ENCODE data around the gene TRIM8.

Gene TRIM8

DNA sequence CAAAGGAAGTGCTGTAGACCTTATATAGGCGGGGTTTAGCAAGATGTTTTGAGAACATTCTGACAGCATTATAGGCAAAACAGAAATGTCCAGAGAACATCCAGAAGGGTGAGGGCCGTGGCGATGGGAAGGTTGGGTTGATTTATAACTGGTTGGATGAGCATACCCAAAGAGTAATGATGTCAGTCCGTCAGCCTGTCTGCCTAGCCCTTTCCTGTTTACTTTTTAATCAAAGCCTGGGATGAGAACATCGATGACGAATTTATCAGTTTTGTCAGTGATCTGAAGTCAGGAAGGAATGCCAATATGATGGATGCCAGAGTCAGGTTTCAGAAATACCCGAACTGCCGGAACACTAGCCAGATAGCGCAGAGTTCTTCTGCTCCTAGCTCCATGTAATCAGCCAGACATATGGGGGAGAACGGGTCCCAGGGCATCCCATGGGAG lies 33.8 kb upstream of the TRIM8 start:
- no peak for TF ChIP-seq EP300 (IDR thresholded peaks at IDR 0.05; ENCODE audit: borderline replicate concordance)
- no peak for TF ChIP-seq TCF12 (IDR thresholded peaks at IDR 0.05; ENCODE audit: low read depth)
- no peak for TF ChIP-seq FOXM1 (IDR thresholded peaks at IDR 0.05; ENCODE audit: borderline replicate concordance, low read depth)
- TF ChIP-seq, protein P1, sequence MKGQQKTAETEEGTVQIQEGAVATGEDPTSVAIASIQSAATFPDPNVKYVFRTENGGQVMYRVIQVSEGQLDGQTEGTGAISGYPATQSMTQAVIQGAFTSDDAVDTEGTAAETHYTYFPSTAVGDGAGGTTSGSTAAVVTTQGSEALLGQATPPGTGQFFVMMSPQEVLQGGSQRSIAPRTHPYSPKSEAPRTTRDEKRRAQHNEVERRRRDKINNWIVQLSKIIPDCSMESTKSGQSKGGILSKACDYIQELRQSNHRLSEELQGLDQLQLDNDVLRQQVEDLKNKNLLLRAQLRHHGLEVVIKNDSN (IDR thresholded peaks at IDR 0.05) = no peak
- TF ChIP-seq YY1 (IDR thresholded peaks at IDR 0.05; ENCODE audit: low read depth) = no peak
- TF ChIP-seq TEAD4 (IDR thresholded peaks at IDR 0.05) = no peak
- no peak for TF ChIP-seq EGR1 (IDR thresholded peaks at IDR 0.05)

GRCh38 chr10:102611514-102612087 lies 32.7 kb upstream of the TRIM8 start:
- TF ChIP-seq NFIC (IDR thresholded peaks at IDR 0.05) (no peak), TCF12 (IDR thresholded peaks at IDR 0.05; ENCODE audit: low read depth) (no peak), YY1 (IDR thresholded peaks at IDR 0.05; ENCODE audit: low read depth) (no peak), ZBTB7A (IDR thresholded peaks at IDR 0.05; ENCODE audit: low read depth) (no peak), EGR1 (IDR thresholded peaks at IDR 0.05) (no peak), FOXM1 (IDR thresholded peaks at IDR 0.05; ENCODE audit: borderline replicate concordance, low read depth) (no peak), TAF1 (IDR thresholded peaks at IDR 0.05; ENCODE audit: low read depth) (no peak), EP300 (IDR thresholded peaks at IDR 0.05; ENCODE audit: borderline replicate concordance) (no peak), TEAD4 (IDR thresholded peaks at IDR 0.05) (no peak), RAD21 (IDR thresholded peaks at IDR 0.05; ENCODE audit: low read depth) (no peak)
- TF ChIP-seq, protein P2, sequence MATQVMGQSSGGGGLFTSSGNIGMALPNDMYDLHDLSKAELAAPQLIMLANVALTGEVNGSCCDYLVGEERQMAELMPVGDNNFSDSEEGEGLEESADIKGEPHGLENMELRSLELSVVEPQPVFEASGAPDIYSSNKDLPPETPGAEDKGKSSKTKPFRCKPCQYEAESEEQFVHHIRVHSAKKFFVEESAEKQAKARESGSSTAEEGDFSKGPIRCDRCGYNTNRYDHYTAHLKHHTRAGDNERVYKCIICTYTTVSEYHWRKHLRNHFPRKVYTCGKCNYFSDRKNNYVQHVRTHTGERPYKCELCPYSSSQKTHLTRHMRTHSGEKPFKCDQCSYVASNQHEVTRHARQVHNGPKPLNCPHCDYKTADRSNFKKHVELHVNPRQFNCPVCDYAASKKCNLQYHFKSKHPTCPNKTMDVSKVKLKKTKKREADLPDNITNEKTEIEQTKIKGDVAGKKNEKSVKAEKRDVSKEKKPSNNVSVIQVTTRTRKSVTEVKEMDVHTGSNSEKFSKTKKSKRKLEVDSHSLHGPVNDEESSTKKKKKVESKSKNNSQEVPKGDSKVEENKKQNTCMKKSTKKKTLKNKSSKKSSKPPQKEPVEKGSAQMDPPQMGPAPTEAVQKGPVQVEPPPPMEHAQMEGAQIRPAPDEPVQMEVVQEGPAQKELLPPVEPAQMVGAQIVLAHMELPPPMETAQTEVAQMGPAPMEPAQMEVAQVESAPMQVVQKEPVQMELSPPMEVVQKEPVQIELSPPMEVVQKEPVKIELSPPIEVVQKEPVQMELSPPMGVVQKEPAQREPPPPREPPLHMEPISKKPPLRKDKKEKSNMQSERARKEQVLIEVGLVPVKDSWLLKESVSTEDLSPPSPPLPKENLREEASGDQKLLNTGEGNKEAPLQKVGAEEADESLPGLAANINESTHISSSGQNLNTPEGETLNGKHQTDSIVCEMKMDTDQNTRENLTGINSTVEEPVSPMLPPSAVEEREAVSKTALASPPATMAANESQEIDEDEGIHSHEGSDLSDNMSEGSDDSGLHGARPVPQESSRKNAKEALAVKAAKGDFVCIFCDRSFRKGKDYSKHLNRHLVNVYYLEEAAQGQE (IDR thresholded peaks at IDR 0.05; ENCODE audit: low read depth) = no peak

DNA sequence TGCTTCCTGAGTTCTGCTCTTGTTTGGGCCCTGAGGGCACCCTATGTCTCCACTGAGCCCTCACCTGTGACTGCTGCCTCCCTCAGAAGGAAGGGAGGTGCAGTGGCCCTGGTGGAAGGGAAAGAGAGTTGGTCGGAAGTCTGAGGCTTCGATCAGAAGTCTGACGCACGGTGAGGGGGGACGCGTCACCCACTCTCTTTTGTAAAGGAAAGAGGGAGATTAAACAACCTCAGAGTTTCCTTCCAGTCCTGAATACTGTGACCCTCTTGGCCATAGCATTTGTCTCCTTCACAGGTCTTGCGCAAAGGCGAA lies 31.4 kb upstream of the TRIM8 start:
- TF ChIP-seq, protein P1 (IDR thresholded peaks at IDR 0.05) = no peak
- TF ChIP-seq YY1 (IDR thresholded peaks at IDR 0.05; ENCODE audit: low read depth) = no peak
- no peak for TF ChIP-seq TAF1 (IDR thresholded peaks at IDR 0.05; ENCODE audit: low read depth)
- TF ChIP-seq ZBTB7A (IDR thresholded peaks at IDR 0.05; ENCODE audit: low read depth) = no peak
- no peak for TF ChIP-seq NFIC (IDR thresholded peaks at IDR 0.05)
- TF ChIP-seq TEAD4 (IDR thresholded peaks at IDR 0.05) = no peak
- TF ChIP-seq FOXM1 (IDR thresholded peaks at IDR 0.05; ENCODE audit: borderline replicate concordance, low read depth) = no peak
- no peak for TF ChIP-seq CREB1 (IDR thresholded peaks at IDR 0.05; ENCODE audit: low read depth)
- TF ChIP-seq EP300 (IDR thresholded peaks at IDR 0.05; ENCODE audit: borderline replicate concordance) = no peak
- TF ChIP-seq RAD21 (IDR thresholded peaks at IDR 0.05; ENCODE audit: low read depth) = no peak
- TF ChIP-seq, protein P3, sequence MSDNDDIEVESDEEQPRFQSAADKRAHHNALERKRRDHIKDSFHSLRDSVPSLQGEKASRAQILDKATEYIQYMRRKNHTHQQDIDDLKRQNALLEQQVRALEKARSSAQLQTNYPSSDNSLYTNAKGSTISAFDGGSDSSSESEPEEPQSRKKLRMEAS (IDR thresholded peaks at IDR 0.05) = no peak
- TF ChIP-seq, protein P2 (IDR thresholded peaks at IDR 0.05; ENCODE audit: low read depth) = no peak
- TF ChIP-seq EGR1 (IDR thresholded peaks at IDR 0.05) = no peak
- TF ChIP-seq TCF12 (IDR thresholded peaks at IDR 0.05; ENCODE audit: low read depth) = no peak
- no peak for TF ChIP-seq CEBPB (IDR thresholded peaks at IDR 0.05)

GRCh38 chr10:102613286-102613685 lies 31.0 kb upstream of the TRIM8 start:
- no peak for TF ChIP-seq ZBTB7A (IDR thresholded peaks at IDR 0.05; ENCODE audit: low read depth)
- no peak for TF ChIP-seq TAF1 (IDR thresholded peaks at IDR 0.05; ENCODE audit: low read depth)
- TF ChIP-seq EGR1 (IDR thresholded peaks at IDR 0.05) = no peak
- TF ChIP-seq, protein P1 (IDR thresholded peaks at IDR 0.05) = no peak
- TF ChIP-seq FOXM1 (IDR thresholded peaks at IDR 0.05; ENCODE audit: borderline replicate concordance, low read depth) = no peak
- no peak for TF ChIP-seq CREB1 (IDR thresholded peaks at IDR 0.05; ENCODE audit: low read depth)
- TF ChIP-seq RAD21 (IDR thresholded peaks at IDR 0.05; ENCODE audit: low read depth) = no peak
- no peak for TF ChIP-seq TEAD4 (IDR thresholded peaks at IDR 0.05)
- TF ChIP-seq EP300 (IDR thresholded peaks at IDR 0.05; ENCODE audit: borderline replicate concordance) = no peak
- no peak for TF ChIP-seq TCF12 (IDR thresholded peaks at IDR 0.05; ENCODE audit: low read depth)
- no peak for TF ChIP-seq CEBPB (IDR thresholded peaks at IDR 0.05)
- no peak for TF ChIP-seq NFIC (IDR thresholded peaks at IDR 0.05)

DNA sequence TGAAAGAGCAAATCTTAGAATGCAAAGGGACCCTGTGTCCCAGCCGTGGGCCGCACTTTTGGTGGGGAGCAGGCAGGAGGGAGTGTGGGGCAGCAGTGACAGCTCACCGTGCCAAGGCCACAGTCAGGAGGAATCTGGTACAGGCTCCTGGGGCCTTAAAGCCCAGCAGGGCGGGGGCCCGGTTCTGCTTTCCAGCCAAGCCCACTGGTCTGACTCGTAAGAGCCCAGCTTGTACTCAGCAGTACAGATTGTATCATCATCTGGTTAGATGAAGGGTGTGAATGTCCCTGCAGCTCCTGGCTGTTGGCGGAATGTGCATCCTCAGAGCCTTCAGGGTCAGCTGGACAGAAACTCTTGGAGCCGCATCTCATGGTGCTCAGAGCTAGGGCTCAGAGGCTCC lies 30.5 kb upstream of the TRIM8 start:
- TF ChIP-seq, protein P1 (IDR thresholded peaks at IDR 0.05) = no peak
- no peak for TF ChIP-seq TCF12 (IDR thresholded peaks at IDR 0.05; ENCODE audit: low read depth)
- TF ChIP-seq, protein P2 (IDR thresholded peaks at IDR 0.05; ENCODE audit: low read depth) = no peak
- TF ChIP-seq CREB1 (IDR thresholded peaks at IDR 0.05; ENCODE audit: low read depth) = no peak
- TF ChIP-seq ZBTB7A (IDR thresholded peaks at IDR 0.05; ENCODE audit: low read depth) = no peak
- TF ChIP-seq, protein P3 (IDR thresholded peaks at IDR 0.05) = no peak
- no peak for TF ChIP-seq TAF1 (IDR thresholded peaks at IDR 0.05; ENCODE audit: low read depth)
- no peak for TF ChIP-seq CEBPB (IDR thresholded peaks at IDR 0.05)
